ENCODE data around the gene NFYC. TPM values are rescaled to one million over a fixed set of nuclear protein-coding genes. Genes with fewer than 3 reads are reported as not detected.

NFYC gene
- total and polyA plus RNA-seq, 8 donors, result 54.6 to 98.1 (median 86.0) TPM

- no peaks in the 10 kb centered on the region for H3K9me3 ChIP-seq
- peaks cover 0 to 3% of the 10 kb centered on the region in 2 donors for H3K4me1 ChIP-seq
- no peak overlapping the region for H3K4me3 ChIP-seq
- intact Hi-C loops (cut with DNase I), result no loop called here
- peaks cover 0 to 78% of the 10 kb centered on the region in 2 donors for H3K36me3 ChIP-seq
- peak overlapping the region in 1 of 2 donors; percentile 47 for H3K27ac ChIP-seq
- DNase-seq (no peak), ATAC-seq (no peak)
- TF ChIP-seq CTCF (IDR thresholded peaks at IDR 0.05), result no peak
- no peaks in the 10 kb centered on the region for H3K27me3 ChIP-seq
These were observed 62.7 kb downstream of the NFYC start for GRCh38 chr1:40754201-40754600.

- Histone ChIP-seq H3K27ac (peak overlapping the region in 1 of 2 donors; percentile 47), H3K9me3 (no peaks in the 10 kb centered on the region), H3K36me3 (peaks cover 0 to 78% of the 10 kb centered on the region in 2 donors), H3K27me3 (no peaks in the 10 kb centered on the region), H3K4me3 (no peak overlapping the region), H3K4me1 (peaks cover 0 to 3% of the 10 kb centered on the region in 2 donors)
- DNase-seq, result no peak
- intact Hi-C loops (cut with DNase I), result no loop called here
- no peak for TF ChIP-seq CTCF (IDR thresholded peaks at IDR 0.05)
- peak; percentile 23 for ATAC-seq
These were observed 63.6 kb downstream of the NFYC start for GRCh38 chr1:40755067-40755466.

- ATAC-seq, result no peak
- no peak overlapping the region for H3K27ac ChIP-seq
- H3K9me3 ChIP-seq, result no peaks in the 10 kb centered on the region
- no peak for TF ChIP-seq CTCF (IDR thresholded peaks at IDR 0.05)
- peaks cover 0 to 92% of the 10 kb centered on the region in 2 donors for H3K36me3 ChIP-seq
- no peaks in the 10 kb centered on the region for H3K27me3 ChIP-seq
- intact Hi-C loops (cut with DNase I), result no loop called here
- H3K4me3 ChIP-seq, result no peak overlapping the region
- peaks cover 0 to 3% of the 10 kb centered on the region in 2 donors for H3K4me1 ChIP-seq
- DNase-seq, result no peak
These were observed 65.0 kb downstream of the NFYC start for GRCh38 chr1:40756523-40756922.

GRCh38 chr1:40757084-40757483 is 65.6 kb downstream of the NFYC start:
- peaks cover 0 to 96% of the 10 kb centered on the region in 2 donors for H3K36me3 ChIP-seq
- no peaks in the 10 kb centered on the region for H3K9me3 ChIP-seq
- intact Hi-C loops (cut with DNase I), result no loop called here
- peaks cover 0 to 3% of the 10 kb centered on the region in 2 donors for H3K4me1 ChIP-seq
- ATAC-seq (no peak), DNase-seq (no peak)
- no peaks in the 10 kb centered on the region for H3K27me3 ChIP-seq
- H3K27ac ChIP-seq, result no peak overlapping the region
- no peak overlapping the region for H3K4me3 ChIP-seq
- no peak for TF ChIP-seq CTCF (IDR thresholded peaks at IDR 0.05)

GRCh38 chr1:40758004-40758403 is 66.5 kb downstream of the NFYC start:
- Histone ChIP-seq H3K4me1 (peaks cover 0 to 3% of the 10 kb centered on the region in 2 donors), H3K27ac (no peak overlapping the region), H3K27me3 (no peaks in the 10 kb centered on the region), H3K9me3 (no peaks in the 10 kb centered on the region), H3K36me3 (peaks cover 0 to 99% of the 10 kb centered on the region in 2 donors), H3K4me3 (no peak overlapping the region)
- intact Hi-C loops (cut with DNase I), result no loop called here
- no peak for TF ChIP-seq CTCF (IDR thresholded peaks at IDR 0.05)
- DNase-seq (no peak), ATAC-seq (no peak)
